SK-N-SH (cell line): ENCODE results near the gene NFATC4.
"Not testable (repeated sequence)": the region's sequence is repeated elsewhere in the genome, so short reads cannot be mapped to it uniquely, and the experiment has no call there.

Experiments used
- TEAD4 ChIP-seq: IDR thresholded peaks from 2 replicates; pipeline ENCODE4 v1.4.0; 2012; ENCODE audit warnings: mild to moderate bottlenecking, borderline replicate concordance; ENCODE audit not compliant: insufficient read depth
- TF ChIP-seq, protein P1 (sequence below): fragments of 200-600 bp; sonication (generic); IDR thresholded peaks from 2 replicates; pipeline ENCODE4 v1.6.1; 2017; ENCODE audit warnings: antibody characterized with exemption, mild to moderate bottlenecking, moderate library complexity

DNA sequence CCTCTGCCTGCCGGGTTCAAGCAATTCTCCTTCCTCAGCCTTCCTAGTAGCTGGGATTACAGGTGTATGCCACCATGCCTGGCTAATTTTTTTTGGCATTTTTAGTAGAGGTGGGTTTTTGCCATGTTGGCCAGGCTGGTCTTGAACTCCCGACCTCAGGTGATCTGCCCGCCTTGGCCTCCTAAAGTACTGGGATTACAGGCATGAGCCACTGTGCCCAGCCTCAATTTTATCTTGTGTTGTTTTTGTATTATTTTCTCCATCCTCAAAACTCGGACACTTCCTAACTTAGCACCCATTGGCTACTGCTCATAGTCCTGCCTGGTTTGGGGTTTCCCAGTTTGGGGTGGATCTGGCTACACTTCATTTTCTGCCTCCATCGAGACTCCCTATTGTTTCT, 19.6 kb downstream of the NFATC4 start:
- not testable (repeated sequence) for TF ChIP-seq TEAD4
- TF ChIP-seq, protein P1, sequence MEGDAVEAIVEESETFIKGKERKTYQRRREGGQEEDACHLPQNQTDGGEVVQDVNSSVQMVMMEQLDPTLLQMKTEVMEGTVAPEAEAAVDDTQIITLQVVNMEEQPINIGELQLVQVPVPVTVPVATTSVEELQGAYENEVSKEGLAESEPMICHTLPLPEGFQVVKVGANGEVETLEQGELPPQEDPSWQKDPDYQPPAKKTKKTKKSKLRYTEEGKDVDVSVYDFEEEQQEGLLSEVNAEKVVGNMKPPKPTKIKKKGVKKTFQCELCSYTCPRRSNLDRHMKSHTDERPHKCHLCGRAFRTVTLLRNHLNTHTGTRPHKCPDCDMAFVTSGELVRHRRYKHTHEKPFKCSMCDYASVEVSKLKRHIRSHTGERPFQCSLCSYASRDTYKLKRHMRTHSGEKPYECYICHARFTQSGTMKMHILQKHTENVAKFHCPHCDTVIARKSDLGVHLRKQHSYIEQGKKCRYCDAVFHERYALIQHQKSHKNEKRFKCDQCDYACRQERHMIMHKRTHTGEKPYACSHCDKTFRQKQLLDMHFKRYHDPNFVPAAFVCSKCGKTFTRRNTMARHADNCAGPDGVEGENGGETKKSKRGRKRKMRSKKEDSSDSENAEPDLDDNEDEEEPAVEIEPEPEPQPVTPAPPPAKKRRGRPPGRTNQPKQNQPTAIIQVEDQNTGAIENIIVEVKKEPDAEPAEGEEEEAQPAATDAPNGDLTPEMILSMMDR, result not testable (repeated sequence)
